Activated T-cell treated with anti-CD3 and anti-CD28 coated beads, Interleukin-2, amount 50 U/mL, for 4 hours (primary cell): ENCODE measurements around the gene EXD3. TPM values are rescaled to one million over a fixed set of nuclear protein-coding genes. Genes with fewer than 3 reads are reported as not detected.
A peak's percentile ranks its signal among the peaks of the same experiment; 100 is the strongest.

ENCODE experiments used
- ATAC-seq, 2 donors: fragments of 200-7000 bp; cut with Tn5 transposase; one replicate each; pipeline ENCODE4 v1.10.0; 2021
- DNase-seq: peaks from one replicate; pipeline ENCODE4 v3.0.0-alpha.2; 2020
- H3K27me3 Mint-ChIP-seq: one replicate; pipeline ENCODE4 v1.8.0; 2021; ENCODE audit warnings: low read depth, mixed read lengths
- H3K36me3 Mint-ChIP-seq: one replicate; pipeline ENCODE4 v1.8.0; 2022; ENCODE audit warnings: mixed read lengths; ENCODE audit not compliant: insufficient read depth
- H3K4me1 Mint-ChIP-seq: one replicate; pipeline ENCODE4 v1.8.0; 2021; ENCODE audit warnings: low read depth, mixed read lengths
- H3K4me3 Mint-ChIP-seq: one replicate; pipeline ENCODE4 v1.8.0; 2021; ENCODE audit warnings: mild to moderate bottlenecking, moderate library complexity, mixed read lengths
- H3K9me3 Mint-ChIP-seq: one replicate; pipeline ENCODE4 v1.8.0; 2021; ENCODE audit warnings: mixed read lengths
- total RNA-seq, 3 donors: library from RNA; stranded (reverse); gene quantifications; one replicate each; pipeline ENCODE4 v1.2.1, GENCODE V29; 2021

The EXD3 gene
- total RNA-seq, 3 donors from 2014 or later: 1.7 to 2.8 (median 2.5) TPM

DNA sequence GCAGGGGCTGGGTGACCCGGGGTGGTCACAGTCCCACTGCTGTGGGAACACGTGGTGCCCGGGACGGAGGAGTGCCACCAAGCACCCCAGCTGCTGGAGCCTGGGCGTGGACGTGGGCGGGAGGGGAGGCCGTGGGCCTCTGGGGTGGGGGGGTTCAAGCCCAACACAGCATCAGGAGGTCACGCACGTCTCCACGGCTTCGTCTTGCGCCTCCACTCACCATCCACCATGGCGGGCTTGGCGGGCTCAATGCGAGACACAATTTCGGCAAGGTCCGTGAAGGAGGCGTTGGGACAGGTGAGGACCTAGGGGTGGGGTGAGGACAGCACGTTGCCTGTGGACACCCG, 38.3 kb upstream of the EXD3 start:
- Mint-ChIP-seq H3K27me3 (no peaks in the 10 kb centered on the region), H3K4me3 (no peak overlapping the region), H3K9me3 (no peaks in the 10 kb centered on the region)

DNA sequence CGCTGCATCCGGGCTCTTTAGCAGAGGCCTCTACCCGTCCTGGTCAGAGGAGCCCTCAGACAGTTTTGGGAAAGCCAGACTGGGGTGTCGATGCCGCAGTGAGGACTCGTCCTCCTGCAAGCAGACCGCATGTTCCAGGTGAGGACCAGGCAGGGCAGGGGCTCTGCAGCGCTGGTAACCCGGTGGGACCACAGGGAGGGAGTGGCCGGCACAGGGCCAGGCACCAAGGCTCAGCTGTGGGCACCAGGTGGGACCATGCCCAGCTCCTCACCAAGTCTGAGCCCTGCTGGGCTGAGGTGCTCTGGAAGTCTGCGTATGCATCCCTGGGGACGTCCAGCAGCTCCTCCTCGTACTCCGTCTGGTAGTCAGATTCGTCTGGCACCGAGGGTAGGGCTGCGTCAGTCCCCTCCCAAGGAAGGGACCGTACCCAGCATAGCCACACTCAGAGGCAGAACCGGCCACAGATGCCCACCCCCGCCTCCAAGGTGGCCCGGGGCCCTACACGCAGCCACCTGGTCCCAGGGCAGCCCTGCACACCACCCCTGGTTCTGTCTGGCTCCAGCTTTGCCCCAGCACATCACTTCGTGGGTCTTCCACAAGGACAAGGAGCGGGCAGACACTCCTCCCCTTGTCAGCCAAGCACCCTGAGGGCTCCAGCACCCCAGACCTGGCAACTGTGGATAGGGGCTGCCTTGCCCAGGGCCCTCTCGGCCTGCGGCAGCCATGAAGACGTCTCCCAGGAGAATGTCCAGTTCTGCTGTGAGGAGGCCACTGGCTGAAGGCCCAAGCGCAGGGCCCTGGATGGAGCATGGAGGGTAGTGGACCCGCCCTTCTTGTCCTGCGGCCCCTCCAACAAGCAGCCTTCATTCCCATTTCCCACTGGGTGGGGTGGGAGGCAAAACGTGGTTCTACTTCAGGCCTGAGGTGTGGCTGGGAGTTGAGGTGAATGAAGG, 37.7 kb upstream of the EXD3 start:
- ATAC-seq (no peak), DNase-seq (no peak)
- no peaks in the 10 kb centered on the region for H3K9me3 Mint-ChIP-seq
- no peaks in the 10 kb centered on the region for H3K27me3 Mint-ChIP-seq
- H3K4me3 Mint-ChIP-seq: no peak overlapping the region
- H3K36me3 Mint-ChIP-seq: peaks cover 3% of the 10 kb centered on the region
- peaks cover 38% of the 10 kb centered on the region for H3K4me1 Mint-ChIP-seq

More for the DNA sequence above, 38.3 kb upstream of the EXD3 start:
- no peak for ATAC-seq
- DNase-seq: no peak
- peaks cover 34% of the 10 kb centered on the region for H3K4me1 Mint-ChIP-seq
- no peaks in the 10 kb centered on the region for H3K36me3 Mint-ChIP-seq

DNA sequence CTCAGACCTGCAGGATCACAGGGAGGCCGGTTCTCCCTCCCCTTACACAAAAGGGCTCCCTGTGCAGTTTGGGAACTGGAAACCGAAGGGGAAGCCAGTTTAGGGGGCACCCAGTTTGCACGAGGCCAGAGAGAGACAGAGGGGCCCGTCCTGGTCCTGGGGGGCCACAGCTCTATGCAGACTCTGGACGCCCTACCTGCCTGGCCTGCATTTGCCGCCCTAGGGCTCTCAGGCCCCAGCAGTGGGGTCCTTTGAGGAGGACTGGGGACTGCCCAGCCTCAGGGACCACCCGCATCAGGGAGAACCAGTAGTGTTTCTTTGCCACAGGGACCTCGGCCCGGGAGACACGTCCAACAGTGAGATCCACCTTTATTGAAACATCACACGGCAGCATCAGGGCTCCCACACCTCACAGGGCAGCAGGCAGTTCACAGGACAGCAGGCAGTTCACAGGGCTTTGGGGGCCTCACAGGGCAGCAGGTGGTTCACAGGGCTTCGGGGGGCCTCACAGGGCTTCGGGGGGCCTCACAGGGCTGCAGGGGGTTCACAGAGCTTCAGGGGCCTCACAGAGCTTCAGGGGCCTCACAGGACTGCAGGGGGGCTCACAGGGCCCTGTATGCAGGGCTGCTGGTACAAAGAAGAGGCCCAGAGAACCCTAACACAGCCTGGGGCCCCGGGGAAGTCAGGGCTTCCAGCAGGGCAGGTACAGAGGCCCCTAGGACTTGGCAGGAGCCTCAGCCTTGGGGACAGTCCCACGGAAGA, 36.8 kb upstream of the EXD3 start:
- Mint-ChIP-seq H3K36me3 (peaks cover 3% of the 10 kb centered on the region), H3K9me3 (no peaks in the 10 kb centered on the region), H3K4me3 (peak overlapping the region; percentile 59), H3K27me3 (no peaks in the 10 kb centered on the region), H3K4me1 (peaks cover 45% of the 10 kb centered on the region)
- ATAC-seq (no peak), DNase-seq (no peak)

DNA sequence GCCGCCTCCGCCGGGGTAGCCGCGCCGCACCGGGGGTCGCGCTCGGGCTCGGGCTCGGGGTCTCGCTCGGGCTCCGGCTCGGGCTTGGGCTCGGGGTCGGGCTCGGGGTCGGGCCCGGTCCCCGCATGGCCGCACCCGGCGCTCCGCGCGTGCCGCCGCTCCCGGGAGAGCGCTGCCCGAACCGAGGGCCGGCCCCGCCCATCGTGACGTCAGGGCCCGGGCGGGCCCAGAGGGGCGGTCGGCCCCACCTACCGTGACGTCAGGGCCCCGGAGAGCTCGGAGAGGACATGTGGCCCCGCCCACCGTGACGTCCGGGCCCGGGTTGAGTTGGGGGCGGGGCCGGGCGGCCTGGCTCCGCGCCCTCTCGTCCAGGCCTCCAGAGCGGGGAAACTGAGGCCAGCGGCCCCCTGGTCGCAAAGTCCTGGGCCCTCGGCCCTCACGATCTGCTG, 36.2 kb upstream of the EXD3 start, which contains the start of gene NSMF:
Gene NSMF, minus strand, starts transcription at position 183 of the 449 bp plus-strand sequence. CDS start 232 bp downstream, outside the sequence.
- H3K27me3 Mint-ChIP-seq: no peaks in the 10 kb centered on the region
- peak; percentile 96 for DNase-seq
- peaks cover 50% of the 10 kb centered on the region for H3K4me1 Mint-ChIP-seq
- H3K4me3 Mint-ChIP-seq: peak within 1 kb of the TSS; percentile 59
- H3K9me3 Mint-ChIP-seq: no peaks in the 10 kb centered on the region
- ATAC-seq: peak; percentile 82 to 85
- H3K36me3 Mint-ChIP-seq: peaks cover 3% of the 10 kb centered on the region

DNA sequence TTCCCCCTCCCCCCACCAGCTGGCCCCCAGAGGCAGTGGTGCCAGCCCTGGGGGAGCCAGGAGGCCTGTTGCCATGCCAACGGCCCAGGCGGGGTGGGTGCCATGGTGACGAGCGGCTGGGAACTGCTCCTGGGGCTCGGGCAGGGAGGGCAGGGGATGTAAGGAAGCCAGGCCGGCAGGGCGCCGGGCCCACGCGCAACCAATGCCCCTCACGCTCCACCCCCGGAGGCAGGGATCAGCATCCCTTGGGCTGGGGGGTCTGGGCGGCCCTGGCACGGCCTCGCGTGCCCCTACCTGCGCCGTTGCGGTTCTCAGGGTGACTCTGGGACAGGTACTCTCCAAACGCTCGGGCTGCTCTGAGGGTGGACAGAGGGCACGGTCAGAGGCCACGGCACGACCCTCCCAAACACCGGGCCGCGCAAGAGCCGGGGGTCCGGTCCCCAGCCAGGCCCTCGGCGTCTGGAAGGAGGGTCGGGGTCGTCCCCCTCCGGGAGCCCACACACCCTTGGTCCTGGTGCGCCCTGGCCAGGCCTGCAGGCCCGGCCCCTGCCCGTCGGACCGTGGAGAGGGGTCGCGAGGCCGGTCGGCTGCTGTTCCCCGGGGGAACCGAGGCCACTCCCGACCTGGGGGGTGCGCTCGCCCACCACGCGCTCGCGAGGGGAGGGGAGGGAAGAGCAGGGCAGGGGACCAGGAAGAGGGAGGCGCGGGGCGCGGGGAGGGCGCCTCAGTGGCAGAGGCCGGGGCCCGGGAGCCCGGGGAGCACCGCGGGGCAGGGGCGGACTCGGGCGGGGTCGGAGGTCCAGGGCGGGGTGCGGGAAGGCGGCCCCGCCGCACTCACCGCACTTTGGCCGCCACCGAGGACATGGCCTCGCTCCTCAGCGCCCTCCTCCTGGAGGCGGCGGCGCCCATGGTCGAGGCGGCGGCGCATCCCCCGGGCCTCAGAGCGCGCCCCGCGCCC, 35.5 kb upstream of the EXD3 start:
- Mint-ChIP-seq H3K4me3 (peak overlapping the region; percentile 29), H3K4me1 (peaks cover 54% of the 10 kb centered on the region), H3K36me3 (peaks cover 3% of the 10 kb centered on the region), H3K9me3 (no peaks in the 10 kb centered on the region), H3K27me3 (no peaks in the 10 kb centered on the region)
- ATAC-seq: peak; percentile 19 to 26
- peak; percentile 5 for DNase-seq

DNA sequence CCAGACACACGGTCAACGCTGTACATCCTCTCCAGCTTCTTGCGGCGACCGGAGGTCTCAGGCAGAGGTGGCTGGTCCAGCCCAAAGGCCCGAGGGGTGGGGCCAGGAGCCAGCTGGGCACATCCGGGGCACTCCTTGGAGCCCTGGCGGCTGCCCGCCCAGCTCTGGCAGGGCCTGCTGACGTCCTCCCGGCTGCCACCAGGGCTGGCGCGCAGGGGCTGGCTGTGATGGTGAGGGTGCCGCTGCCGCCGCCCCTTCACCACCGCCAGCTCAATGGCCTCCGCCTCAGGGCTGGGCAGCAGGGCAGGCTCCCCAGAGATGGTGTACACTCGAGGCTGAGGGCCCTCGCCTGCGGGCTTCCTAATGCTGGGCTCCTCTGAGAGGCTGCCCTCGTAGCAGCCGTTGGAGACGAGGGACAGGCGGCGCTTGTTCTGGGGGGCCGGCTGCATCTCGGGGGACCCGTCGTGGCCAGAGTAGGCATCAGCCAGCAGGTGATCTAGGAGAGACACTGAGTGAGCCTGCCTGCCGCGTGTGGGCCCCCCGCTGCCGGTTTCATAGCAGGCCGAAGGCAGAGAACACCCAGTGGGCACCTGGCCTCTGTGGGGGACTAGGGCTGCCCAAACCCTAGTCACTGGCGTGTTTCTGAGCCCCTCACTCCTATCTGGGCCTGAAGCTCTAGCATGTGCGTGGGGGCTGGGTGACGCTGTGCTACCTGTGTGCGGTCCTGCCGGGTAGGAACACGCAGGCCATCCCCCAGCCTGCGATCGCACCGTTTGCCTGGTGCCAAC, 34.6 kb upstream of the EXD3 start:
- peak; percentile 4 for DNase-seq
- H3K27me3 Mint-ChIP-seq: no peaks in the 10 kb centered on the region
- H3K4me3 Mint-ChIP-seq: peak overlapping the region; percentile 62
- ATAC-seq: no peak
- peaks cover 3% of the 10 kb centered on the region for H3K36me3 Mint-ChIP-seq
- H3K4me1 Mint-ChIP-seq: peaks cover 50% of the 10 kb centered on the region
- H3K9me3 Mint-ChIP-seq: no peaks in the 10 kb centered on the region

DNA sequence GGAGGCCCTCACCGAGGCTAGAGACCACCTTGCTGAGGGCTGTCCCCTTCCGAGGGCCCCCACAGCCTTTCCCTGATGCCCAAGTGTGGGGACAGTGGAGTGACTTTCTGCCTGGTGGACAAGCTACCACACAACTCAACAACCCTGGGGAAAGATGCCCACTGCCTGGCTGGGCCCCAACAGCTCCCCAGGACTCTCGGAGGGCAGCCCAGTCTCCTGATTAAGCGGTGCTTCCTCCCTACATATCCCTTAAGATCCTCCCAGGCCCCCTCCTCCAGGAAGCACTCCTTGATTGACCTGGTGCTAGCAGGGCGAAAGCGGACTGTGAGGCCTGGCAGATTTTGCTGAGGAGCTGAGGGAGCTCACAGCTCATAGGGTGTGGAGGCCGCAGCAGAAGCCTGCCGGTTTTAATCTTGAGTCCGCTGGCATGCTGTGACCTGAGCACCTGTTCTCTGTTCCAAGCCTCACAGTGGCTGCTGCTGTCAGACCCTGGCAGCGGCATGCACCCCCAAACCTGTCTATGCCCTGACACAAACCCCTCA, 34.0 kb upstream of the EXD3 start:
- peaks cover 3% of the 10 kb centered on the region for H3K36me3 Mint-ChIP-seq
- H3K9me3 Mint-ChIP-seq: no peaks in the 10 kb centered on the region
- peak; percentile 4 for DNase-seq
- no peak for ATAC-seq
- H3K4me3 Mint-ChIP-seq: peak overlapping the region; percentile 24
- H3K4me1 Mint-ChIP-seq: peaks cover 50% of the 10 kb centered on the region
- H3K27me3 Mint-ChIP-seq: no peaks in the 10 kb centered on the region

DNA sequence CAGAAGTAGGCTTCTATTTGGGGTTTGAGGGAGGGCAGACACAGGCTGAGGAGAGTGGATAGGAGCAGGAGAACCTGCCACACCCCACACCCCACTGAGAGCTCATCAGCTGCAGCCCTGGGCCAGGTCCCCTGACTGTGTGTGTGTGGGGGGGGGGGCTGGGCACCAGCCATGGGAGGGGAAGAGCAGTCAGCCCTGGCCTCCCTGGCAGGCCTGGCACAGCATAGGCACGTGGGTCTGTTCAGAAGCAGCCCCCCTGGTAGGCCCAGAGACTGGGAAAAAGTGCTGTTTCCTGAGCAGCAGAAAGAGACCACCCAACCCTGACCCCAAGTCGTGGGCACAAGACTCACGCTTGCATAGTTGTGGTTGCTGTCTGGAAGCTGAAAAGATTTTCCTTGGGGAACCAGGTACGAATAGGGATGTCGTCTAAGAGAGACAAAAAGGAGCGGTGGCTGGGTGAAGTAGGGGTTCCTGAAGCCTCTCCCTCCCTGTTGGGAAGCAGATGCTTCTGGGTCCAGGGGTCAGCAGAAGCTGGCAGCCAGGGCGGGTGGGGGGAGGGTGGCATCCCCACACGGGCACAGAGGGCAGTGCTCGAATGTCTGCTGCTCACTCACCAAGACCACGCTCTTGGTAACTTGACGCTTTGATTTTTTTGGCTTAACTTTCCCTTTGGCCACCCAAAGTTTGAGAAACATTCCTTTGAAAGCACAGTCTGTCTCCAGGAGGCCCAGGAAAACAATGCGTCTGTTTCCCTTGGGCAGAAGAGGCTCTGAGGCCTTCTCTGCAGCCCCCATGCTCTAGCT, 33.3 kb upstream of the EXD3 start:
- no peaks in the 10 kb centered on the region for H3K27me3 Mint-ChIP-seq
- peaks cover 3% of the 10 kb centered on the region for H3K36me3 Mint-ChIP-seq
- no peaks in the 10 kb centered on the region for H3K9me3 Mint-ChIP-seq
- ATAC-seq (no peak), DNase-seq (peak; percentile 3)
- no peak overlapping the region for H3K4me3 Mint-ChIP-seq
- H3K4me1 Mint-ChIP-seq: peaks cover 47% of the 10 kb centered on the region

DNA sequence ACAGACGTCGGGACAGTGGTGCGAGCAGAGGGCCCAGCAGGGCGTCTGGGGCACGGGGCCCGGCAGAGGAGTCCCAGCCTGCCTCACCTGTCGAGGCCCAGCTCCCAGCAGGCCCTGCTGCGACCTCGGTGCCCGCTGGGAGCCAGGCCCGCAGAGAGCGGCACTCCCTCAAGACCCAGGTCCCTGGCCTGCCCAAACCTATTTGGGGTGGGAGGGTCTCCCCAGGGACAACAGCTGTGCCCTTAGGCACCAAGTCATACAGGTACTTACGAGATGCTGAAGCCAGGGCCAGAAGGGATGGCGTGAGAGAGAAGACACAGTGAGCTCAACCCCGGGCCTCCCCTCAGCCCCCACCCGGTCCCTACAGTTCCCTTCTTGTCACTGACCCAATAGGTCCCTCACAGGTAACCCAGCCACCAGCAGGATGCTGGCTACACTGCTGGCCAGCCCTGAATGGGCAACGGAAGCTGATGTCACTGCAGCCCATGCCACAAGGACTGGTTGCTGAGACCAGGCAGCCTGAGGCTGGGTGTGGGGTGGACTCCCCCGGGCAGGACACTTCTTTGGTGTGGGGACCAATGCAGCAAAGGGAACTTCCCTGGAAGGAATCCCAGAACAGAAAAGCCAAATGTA, 32.5 kb upstream of the EXD3 start:
- DNase-seq (peak; percentile 3), ATAC-seq (no peak)
- H3K4me3 Mint-ChIP-seq: no peak overlapping the region

DNA sequence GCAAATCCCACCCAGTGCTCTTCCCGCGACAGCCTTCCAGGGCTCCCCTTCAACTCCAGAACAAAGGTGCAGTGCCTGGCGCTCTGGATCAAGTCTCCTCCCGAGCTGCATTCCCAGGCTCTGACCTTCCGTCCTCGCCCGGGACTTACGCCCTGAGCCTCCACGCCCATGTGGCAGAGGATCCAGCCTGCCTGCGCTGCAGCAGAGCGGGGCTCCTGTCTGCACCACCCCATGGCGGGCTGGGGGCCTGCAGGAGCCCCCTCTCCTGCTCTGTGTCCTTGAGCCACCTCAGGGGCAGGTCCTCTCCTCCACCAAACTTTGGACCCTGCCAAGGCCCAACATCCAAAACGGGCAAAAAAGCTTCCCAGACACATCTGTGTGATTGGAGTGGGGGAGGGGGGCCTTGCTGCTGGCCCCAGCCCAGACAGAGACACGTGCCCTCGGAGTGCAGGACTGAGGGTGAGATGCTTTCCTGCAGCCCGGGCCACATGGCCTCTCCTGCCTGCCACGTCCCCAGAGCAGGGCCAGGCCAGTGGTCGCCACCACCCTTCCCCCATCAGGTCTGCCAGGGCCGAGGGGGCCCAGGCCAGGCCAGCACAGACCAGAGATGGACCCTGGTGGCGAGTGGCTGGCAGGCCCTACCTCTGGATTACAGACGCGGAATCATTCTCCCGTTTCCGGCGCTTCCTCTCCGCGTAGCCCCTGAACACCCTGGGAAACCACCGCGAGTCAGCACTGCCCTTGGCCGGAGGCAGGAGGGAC, 31.8 kb upstream of the EXD3 start:
- peaks cover 3% of the 10 kb centered on the region for H3K36me3 Mint-ChIP-seq
- no peaks in the 10 kb centered on the region for H3K27me3 Mint-ChIP-seq
- DNase-seq: peak; percentile 4
- ATAC-seq: no peak
- H3K4me3 Mint-ChIP-seq: peak overlapping the region; percentile 51
- H3K4me1 Mint-ChIP-seq: peaks cover 40% of the 10 kb centered on the region
- H3K9me3 Mint-ChIP-seq: no peaks in the 10 kb centered on the region

More for the DNA sequence above, 32.5 kb upstream of the EXD3 start:
- Mint-ChIP-seq H3K4me1 (peaks cover 41% of the 10 kb centered on the region), H3K36me3 (peaks cover 3% of the 10 kb centered on the region), H3K27me3 (no peaks in the 10 kb centered on the region), H3K9me3 (no peaks in the 10 kb centered on the region)

DNA sequence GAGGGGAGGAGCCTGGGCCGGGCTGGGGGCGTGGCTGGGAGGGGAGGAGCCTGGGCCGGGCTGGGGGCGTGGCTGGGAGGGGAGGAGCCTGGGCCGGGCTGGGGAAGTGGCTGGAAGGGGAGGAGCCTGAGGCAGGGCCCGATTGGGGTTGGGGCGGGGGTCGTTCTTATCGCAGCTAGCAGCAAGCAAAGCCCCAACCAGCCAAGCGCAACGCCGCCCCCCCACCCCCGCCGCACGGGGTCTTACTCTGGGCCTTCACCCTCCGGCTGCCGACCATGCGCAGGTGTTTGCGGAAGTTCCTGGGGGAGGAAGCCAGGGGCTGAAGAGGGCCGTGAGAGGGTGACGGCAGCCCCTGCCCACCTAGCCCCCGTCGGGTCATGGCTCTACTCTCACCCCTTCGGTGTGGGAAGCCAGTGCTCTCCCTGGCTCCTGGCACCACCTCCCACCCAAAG, 31.2 kb upstream of the EXD3 start:
- peaks cover 38% of the 10 kb centered on the region for H3K4me1 Mint-ChIP-seq
- H3K36me3 Mint-ChIP-seq: peaks cover 6% of the 10 kb centered on the region
- ATAC-seq (peak; percentile 14 to 16), DNase-seq (peak; percentile 40)
- peak overlapping the region; percentile 51 for H3K4me3 Mint-ChIP-seq
- no peaks in the 10 kb centered on the region for H3K9me3 Mint-ChIP-seq
- no peaks in the 10 kb centered on the region for H3K27me3 Mint-ChIP-seq
